GM19397 (cell line): ENCODE data around the gene PPIP5K1.
A peak's percentile ranks its signal among the peaks of the same experiment; 100 is the strongest.

ENCODE experiments used
- ATAC-seq: cut with Tn5 transposase; IDR thresholded peaks from one replicate; pipeline ENCODE4 v1.9.1; 2021; ENCODE audit warnings: mild to moderate bottlenecking, moderate library complexity; ENCODE audit not compliant: unreplicated experiment

PPIP5K1 gene

DNA sequence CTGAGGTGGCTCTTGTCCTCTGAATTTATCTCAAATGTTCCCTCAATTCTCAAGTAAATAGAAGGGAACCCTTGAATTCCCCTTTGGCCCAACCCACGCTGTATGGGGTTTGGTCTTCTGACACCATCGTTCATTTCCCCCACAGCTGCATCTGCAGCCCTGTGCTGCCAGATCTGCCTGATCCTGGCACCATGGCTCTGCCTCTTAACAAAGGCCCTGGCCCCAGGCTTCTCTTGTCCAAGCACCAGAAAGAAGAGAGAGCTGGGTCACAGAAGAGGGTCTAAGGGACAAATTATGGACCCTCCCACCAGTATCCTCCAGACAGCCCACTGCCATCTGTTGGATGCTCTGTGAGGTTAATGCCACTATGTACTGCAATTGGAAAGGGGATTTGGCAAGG lies 70.8 kb downstream of the PPIP5K1 start:
- no peak for ATAC-seq

DNA sequence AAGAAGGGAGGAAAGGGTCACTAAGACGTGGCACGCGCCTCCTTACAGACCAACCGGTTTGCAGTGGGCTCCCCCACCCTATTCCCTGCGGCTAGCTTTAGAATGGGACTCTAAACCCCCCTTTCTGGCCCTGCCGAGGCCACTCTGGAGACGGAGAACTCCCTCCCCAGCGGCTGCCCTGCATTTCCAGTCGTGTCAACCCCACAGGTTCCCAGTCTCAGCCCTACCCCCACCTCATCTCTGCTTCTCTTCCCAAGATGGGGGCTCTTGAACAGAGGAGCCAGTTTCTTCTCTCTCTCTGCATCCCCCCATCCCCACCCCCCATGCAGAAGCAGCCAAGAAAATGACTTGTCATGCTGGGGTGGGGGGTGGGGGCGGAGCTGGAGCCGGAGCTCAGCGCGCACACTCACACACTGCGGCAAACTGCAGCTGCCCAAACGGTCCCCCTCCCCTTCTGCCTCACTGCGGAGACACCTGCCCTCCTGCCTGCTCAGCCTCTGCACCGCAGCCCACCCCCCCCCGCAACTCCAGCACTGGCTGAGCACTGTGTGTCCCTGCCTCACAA lies 71.7 kb downstream of the PPIP5K1 start:
- ATAC-seq, result no peak

GRCh38 chr15:43517354-43518196 lies 72.4 kb downstream of the PPIP5K1 start, which contains the start of gene MAP1A:
MAP1A (plus strand) TSS chr15:43517608; CDS start chr15:43521474, 3,866 bp downstream.
- ATAC-seq, result no peak

- no peak for ATAC-seq
These were observed 73.1 kb downstream of the PPIP5K1 start for GRCh38 chr15:43516801-43517353.

- ATAC-seq, result no peak
These were observed 73.8 kb downstream of the PPIP5K1 start for GRCh38 chr15:43516185-43516584.

- no peak for ATAC-seq
These were observed 74.3 kb downstream of the PPIP5K1 start for GRCh38 chr15:43515741-43516140.

GRCh38 chr15:43514241-43515057 lies 75.6 kb downstream of the PPIP5K1 start:
- no peak for ATAC-seq

DNA sequence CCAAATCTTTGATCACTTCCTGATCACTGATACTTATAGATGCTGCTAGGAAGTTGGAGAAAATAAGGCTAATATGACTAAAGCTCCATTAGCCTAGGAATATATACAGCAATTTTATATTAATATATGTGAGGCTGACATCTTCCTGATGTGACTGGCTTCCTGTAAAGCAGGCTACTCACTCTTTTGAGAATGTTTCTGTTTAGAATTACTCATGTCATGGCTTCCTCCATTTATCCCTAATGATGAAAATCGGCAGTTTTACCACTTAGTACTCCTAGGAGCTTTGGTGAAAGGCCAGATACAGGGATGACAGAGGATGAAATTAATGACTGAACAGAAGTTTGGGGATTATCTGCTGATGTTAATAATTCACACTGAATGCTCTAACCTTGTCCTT lies 76.5 kb downstream of the PPIP5K1 start:
- ATAC-seq, result no peak

DNA sequence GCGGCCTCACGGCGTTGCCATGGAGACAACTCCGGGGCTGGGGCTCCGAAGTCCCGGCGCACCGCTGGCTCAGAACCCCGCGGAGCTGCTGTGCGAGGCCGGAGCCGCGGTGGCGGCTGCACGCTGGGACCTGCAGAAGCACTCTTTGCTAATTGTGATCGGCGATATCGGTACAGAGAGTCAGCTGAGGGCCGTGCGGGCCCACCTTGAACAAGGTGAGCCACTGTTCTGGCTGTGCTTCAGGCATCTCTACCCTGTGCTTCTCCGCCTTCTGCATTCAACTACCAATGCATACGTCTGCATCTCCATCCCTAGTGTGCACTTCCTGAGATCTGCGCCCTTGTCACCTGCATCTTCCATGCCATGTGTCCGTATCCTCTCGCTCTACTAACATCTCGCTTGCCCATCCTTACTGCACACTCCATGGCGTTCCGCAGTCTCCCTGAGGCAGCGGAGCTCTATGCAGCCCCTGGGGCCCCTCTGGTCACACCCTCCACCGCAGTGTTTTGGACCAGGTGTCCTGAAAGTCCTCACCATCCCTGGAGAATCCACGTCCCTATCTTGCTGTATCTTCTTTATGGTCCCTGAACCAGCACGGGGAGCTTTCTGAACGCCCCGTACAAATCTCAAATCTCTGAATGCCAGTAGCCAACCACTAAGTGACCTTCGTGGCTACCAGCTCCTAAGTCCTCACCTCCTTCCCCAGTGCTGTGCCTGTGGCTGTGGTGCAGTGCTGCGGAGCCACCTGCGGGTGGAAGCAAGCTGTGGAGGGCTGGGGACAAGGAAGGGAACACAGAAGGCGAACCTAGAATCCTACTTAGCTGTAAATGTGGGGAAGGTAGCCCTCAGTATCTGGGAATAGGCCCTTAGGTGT lies 78.8 kb downstream of the PPIP5K1 start:
- no peak for ATAC-seq

DNA sequence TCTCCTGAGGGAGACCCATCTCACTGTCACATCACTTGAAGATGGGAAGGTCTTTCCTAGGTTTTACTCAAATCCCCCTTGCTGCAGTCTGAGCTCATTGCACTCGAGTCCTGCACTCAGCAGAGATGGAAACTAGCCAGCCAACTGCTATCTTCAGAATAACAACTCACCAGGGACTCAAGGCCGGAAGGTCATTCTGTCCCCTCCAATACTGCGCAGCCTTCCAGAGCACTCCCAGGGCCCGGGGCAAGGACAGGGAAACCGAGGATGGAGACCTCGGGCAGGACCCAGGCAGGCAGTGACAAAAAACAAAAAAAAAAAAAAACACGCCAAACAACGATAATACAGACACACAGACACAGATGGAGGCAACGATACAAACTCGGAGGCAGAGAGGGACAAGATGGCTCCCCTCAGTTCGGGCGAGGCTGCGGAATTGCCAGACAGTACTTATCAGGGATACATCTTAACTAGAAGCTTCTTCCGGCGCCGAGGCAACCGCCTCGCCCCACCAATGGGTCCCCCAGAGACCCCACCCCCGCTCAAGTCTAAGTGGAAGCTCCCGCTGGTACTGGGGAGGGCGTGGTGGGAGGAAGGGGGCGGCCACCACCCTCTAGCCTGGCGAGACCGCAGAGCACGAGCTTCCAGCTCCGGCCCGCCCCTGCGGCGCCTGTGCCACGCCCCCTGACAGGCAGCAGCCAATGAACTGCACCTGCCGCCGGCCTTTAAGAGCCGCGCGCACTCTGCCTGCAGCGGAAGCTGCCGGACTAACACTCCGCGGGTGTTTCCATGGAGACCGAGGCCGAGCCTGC lies 79.6 kb downstream of the PPIP5K1 start:
- ATAC-seq, result peak; percentile 97

DNA sequence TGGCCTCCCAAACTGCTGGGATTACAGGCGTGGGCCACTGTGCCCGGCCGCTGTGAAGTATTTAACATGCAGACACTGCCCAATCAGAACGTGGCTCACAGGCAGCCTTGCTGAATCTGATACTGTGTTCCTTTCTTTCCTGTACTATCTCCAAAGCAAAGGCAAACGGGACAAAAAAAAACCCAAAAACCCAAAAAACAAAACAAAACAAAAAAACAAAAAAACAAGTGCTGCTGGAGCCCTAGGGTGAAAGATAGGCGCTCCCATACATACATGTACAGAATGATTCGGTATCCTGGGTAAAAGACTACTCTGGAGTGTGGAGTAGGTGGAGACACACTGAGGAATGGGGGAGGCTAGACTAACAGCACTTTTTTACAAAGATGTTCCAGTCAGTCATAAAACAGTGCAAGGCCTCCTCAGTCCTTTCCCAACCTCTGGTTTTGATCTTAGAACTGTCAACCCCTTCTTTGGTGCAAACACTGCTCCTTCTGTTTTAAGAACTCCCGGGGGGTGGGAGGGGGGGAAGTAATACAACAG lies 80.3 kb downstream of the PPIP5K1 start:
- no peak for ATAC-seq

DNA sequence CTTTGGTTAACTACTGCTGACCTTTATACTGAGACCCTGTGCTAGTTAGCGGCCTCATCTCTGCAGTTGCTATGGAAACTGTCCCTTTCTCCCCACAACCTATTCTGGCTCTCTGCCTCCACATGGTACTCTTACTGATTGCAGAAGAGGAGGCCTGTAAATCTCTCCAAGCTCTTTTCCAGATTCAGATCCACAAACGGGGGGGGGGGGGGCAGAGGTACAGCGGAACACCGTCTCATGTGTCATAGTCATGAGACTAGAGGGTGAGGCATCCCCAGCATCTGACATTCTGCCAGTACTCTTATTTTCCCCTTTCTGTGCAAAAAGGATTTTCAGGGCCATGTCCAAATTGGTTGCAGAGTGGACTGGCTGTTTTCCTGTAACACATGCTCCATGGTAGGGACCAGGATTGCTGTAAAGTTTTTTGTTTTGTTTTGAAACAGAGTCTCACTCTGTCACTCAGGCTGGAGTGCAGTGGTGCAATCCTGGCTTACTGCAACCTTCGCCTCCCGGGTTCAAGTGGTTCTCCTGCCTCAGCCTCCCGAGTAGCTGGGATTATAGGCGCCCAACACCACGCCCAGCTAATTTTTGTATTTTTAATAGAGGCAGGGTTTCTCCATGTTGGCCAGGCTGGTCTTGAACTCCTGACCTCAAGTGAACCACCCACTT lies 80.9 kb downstream of the PPIP5K1 start:
- ATAC-seq, result no peak

- no peak for ATAC-seq
These were observed 81.6 kb downstream of the PPIP5K1 start for GRCh38 chr15:43508421-43508820.

- ATAC-seq, result no peak
These were observed 84.3 kb downstream of the PPIP5K1 start for GRCh38 chr15:43505738-43506137.

GRCh38 chr15:43499635-43500034 lies 90.4 kb downstream of the PPIP5K1 start:
- no peak for ATAC-seq

DNA sequence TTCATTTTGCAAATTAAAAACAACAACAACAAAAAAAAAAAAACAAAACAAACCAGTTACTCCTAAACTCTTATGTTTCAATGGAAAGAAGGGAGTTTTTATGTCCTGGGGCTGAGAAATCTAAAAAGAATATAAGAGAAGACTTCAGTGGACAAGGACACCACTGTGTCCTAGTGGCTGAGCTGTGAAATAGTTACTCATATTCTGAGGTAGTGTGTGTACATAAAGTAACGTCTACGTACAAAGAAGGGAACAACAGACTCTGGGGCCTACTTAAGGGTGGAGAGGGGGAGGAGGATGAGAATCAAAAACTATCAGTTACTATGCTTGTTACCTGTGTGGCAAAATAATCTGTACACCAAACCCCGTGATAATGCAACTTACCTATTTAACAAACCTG lies 91.0 kb downstream of the PPIP5K1 start:
- ATAC-seq, result no peak

GRCh38 chr15:43493703-43494472 lies 96.1 kb downstream of the PPIP5K1 start:
- ATAC-seq, result no peak
